ENCODE results near the gene CARNS1. TPM values are rescaled to one million over a fixed set of nuclear protein-coding genes. Genes with fewer than 3 reads are reported as not detected.

Gene CARNS1
- total and polyA plus RNA-seq, 2 experiments from 2014 or later = 1.4 to 2.1 TPM

GRCh38 chr11:67379061-67380058, 36.1 kb upstream of the CARNS1 start:
- Histone ChIP-seq H3K9me3 (ENCODE audit: low read depth) (no peaks in the 10 kb centered on the region), H3K4me1 (ENCODE audit: low read depth) (no peaks in the 10 kb centered on the region), H3K27me3 (peaks cover 37% of the 10 kb centered on the region), H3K36me3 (no peaks in the 10 kb centered on the region), H3K4me3 (no peak overlapping the region), H3K27ac (no peak overlapping the region)
- DNase-seq (ENCODE audit: low read depth in 1 of 2, low spot score in 1 of 2) = no peak
- no peak for TF ChIP-seq CTCF (IDR thresholded peaks at IDR 0.05; ENCODE audit: low read depth, low read length)

DNA sequence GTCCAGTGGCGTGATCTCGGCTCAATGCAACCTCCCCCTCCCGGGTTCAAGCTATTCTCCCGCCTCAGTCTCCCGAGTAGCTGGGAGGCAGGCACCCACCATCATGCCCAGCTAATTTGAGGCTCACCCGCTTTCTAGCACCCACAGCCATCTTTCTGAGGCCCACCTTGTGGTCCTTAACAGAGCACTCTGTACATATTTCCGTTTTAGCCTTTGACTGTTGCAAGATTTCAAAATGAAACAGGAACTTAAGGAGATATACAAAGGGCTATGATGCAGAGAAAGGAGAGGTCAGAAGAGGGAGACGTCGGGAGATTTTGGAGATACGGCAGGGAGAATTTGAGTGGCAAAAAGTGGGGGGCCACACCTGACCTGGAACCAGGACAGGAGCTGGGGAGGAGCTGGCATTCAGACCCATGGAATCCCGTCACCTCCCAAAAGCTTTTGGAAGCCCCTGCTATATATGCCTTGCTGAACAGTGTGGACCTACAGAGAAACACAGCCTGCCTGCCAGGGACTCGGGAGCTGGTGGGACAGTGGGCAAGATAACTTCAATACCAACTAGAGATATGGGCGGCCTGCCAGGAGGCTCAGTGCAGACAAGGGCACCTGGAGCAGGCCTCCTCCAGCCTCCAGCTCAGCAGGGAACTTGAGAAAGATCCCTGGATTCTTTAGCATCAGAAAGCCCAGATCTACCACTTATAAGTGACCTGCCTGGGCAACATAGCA, 34.1 kb upstream of the CARNS1 start:
- Histone ChIP-seq H3K9me3 (ENCODE audit: low read depth) (no peaks in the 10 kb centered on the region), H3K27ac (no peak overlapping the region), H3K36me3 (no peaks in the 10 kb centered on the region), H3K4me1 (ENCODE audit: low read depth) (no peaks in the 10 kb centered on the region), H3K4me3 (no peak overlapping the region), H3K27me3 (peaks cover 27% of the 10 kb centered on the region)
- no peak for TF ChIP-seq CTCF (IDR thresholded peaks at IDR 0.05; ENCODE audit: low read depth, low read length)
- no peak for DNase-seq (ENCODE audit: low read depth in 1 of 2, low spot score in 1 of 2)

DNA sequence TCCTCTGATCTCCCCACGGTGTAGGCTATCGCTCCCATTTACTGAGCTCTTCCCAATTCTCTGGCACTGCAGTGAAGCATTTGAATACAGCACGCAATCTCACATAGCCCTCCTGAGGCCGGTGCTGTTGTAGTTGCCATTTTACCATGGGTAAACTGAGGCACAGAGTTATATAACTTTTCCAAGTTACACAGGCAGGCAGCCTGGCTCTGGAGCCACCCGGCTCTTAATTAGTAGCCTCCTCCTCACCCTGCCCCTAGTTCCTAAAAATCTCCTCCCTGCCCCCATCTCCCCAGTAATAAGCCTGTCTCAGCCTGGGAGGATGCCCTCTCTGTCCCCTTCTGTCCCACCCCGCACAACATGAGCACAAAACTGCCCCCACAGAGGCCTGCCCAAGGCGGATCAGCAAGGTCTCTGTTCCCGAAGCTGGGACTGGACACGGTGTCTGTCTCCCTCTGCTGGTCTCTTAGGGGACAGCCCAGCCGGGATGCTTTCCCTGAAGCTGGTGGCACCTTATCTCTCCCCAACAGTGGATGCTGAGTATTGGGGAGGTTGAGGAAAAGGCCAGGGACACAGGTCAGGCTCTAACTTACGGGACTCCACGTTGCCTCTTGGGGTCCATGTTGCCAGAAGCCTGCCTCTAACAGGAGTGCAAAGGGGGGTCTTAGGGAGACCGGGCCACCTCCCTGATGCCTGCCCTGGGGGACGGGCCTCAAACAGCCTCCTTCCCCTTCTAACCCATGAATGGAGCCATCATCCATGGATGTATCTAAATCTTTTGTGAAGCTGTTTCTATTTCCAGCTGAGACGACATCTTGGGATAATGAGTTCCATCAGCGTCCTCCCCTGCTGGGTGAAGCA, 33.0 kb upstream of the CARNS1 start:
- Histone ChIP-seq H3K4me1 (ENCODE audit: low read depth) (no peaks in the 10 kb centered on the region), H3K9me3 (ENCODE audit: low read depth) (no peaks in the 10 kb centered on the region), H3K27ac (no peak overlapping the region), H3K36me3 (no peaks in the 10 kb centered on the region), H3K27me3 (peaks cover 16% of the 10 kb centered on the region), H3K4me3 (no peak overlapping the region)
- TF ChIP-seq CTCF (IDR thresholded peaks at IDR 0.05; ENCODE audit: low read depth, low read length) = peak; percentile 99
- DNase-seq (ENCODE audit: low read depth in 1 of 2, low spot score in 1 of 2) = peak; percentile 80 to 82

- DNase-seq (ENCODE audit: low read depth in 1 of 2, low spot score in 1 of 2) = peak in 1 of 2 donors; percentile 51
- no peak for TF ChIP-seq CTCF (IDR thresholded peaks at IDR 0.05; ENCODE audit: low read depth, low read length)
- Histone ChIP-seq H3K36me3 (no peaks in the 10 kb centered on the region), H3K27me3 (peaks cover 13% of the 10 kb centered on the region), H3K4me3 (no peak overlapping the region), H3K9me3 (ENCODE audit: low read depth) (no peaks in the 10 kb centered on the region), H3K4me1 (ENCODE audit: low read depth) (no peaks in the 10 kb centered on the region), H3K27ac (no peak overlapping the region)
Observed at GRCh38 chr11:67384851-67385366, 30.6 kb upstream of the CARNS1 start.

- H3K9me3 ChIP-seq (ENCODE audit: low read depth) = no peaks in the 10 kb centered on the region
- no peak for DNase-seq (ENCODE audit: low read depth in 1 of 2, low spot score in 1 of 2)
- peaks cover 6% of the 10 kb centered on the region for H3K4me1 ChIP-seq (ENCODE audit: low read depth)
- no peak for TF ChIP-seq CTCF (IDR thresholded peaks at IDR 0.05; ENCODE audit: low read depth, low read length)
- no peaks in the 10 kb centered on the region for H3K36me3 ChIP-seq
- H3K4me3 ChIP-seq = no peak overlapping the region
- no peak overlapping the region for H3K27ac ChIP-seq
- H3K27me3 ChIP-seq = peaks cover 13% of the 10 kb centered on the region
Observed at GRCh38 chr11:67387069-67387468, 28.4 kb upstream of the CARNS1 start.
